SU-DHL-6 (cell line): ENCODE data around the gene TRIM7.

Experiments used
- CTCF ChIP-seq: fragments of 200-600 bp; sonication (generic); IDR thresholded peaks from one replicate; pipeline ENCODE4 v1.5.1; 2017; ENCODE audit warnings: antibody characterized with exemption, mild to moderate bottlenecking, low read length, moderate library complexity; ENCODE audit not compliant: insufficient read depth, poor library complexity, severe bottlenecking
- EZH2phosphoT487 ChIP-seq: fragments of 200-600 bp; sonication (generic), shearing (Covaris generic); conservative IDR thresholded peaks from 2 replicates; pipeline ENCODE4 v1.6.1; 2018; ENCODE audit warnings: mild to moderate bottlenecking, antibody characterized with exemption, low read length, moderate library complexity, mixed read lengths

DNA sequence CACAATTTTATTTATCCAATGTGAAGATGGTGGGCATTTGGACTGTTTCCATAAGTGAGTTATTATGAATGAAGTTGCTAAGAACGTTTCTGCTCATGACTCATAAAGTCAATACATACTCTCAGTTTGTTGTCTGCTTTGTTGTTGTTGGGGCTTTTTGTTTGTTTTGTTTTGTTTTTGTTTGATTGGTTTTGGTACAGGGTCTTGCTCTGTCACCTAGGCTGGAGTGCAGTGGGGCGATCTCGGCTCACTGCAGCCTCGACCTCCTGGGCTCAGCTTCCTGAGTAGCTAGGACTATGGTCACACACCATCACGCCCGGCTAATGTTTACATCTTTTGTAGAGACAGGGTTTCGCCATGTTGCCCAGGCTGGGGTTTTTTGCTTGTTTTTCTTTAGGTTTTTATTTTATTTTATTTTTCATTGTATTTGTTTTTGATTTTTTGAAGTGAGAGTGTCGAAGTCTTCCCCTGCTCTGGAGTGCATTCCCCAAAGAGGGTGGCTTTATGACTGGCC lies 18.0 kb downstream of the TRIM7 start:
- TF ChIP-seq CTCF (no peak), EZH2phosphoT487 (no peak)
